SK-N-MC (cell line): ENCODE data around the gene NUP214.

Experiments used
- EZH2 ChIP-seq: fragments of 200-600 bp; sonication (generic); IDR thresholded peaks from one replicate; pipeline ENCODE4 v1.6.1; 2017; ENCODE audit warnings: antibody characterized with exemption
- FOXP2 ChIP-seq: optimal IDR thresholded peaks from 2 replicates; pipeline ENCODE3; 2011; ENCODE audit warnings: mild to moderate bottlenecking, moderate library complexity; ENCODE audit not compliant: insufficient read depth; ENCODE audit errors: extremely low read length, control extremely low read depth
- POLR2AphosphoS5 ChIP-seq: IDR thresholded peaks from 2 replicates; pipeline ENCODE4 v1.6.1; 2012; ENCODE audit warnings: mild to moderate bottlenecking, low read depth, low read length, borderline replicate concordance

DNA sequence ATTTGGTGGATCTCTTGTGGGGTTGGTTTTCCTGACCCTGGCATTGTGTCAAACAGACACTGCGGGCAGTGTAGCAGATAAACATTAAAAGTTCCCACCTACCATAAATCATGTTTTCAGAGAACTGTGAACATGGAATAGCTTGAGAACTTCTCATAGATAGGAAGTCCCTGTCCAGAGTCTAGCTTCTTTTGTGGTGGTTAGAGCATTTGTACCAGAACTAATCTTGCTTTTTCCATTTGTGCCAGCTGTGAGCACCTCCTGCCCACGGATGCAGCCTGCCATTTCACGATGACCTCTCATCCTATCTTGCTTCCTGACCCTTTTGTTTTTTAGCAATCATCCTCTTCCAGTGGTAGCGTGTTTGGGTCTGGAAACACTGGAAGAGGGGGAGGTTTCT is 89.5 kb downstream of the NUP214 start:
- TF ChIP-seq EZH2 (no peak), POLR2AphosphoS5 (no peak), FOXP2 (no peak)
